Hepatocyte (in vitro differentiated cells): ENCODE data around the gene SASH3. TPM values are rescaled to one million over a fixed set of nuclear protein-coding genes. Genes with fewer than 3 reads are reported as not detected.
A peak's percentile ranks its signal among the peaks of the same experiment; 100 is the strongest.

Experiments used
- DNase-seq: peaks from one replicate; pipeline ENCODE4 v3.0.0-alpha.2; 2016; ENCODE audit warnings: low spot score
- H2AFZ ChIP-seq: fragments of 200-600 bp; sonication (generic); 2 replicates; pipeline ENCODE4 v1.6.0; 2016; ENCODE audit warnings: antibody characterized with exemption, mild to moderate bottlenecking
- H3K27ac ChIP-seq: fragments of 200-600 bp; sonication (generic); 2 replicates; pipeline ENCODE4 v1.5.1; 2016; ENCODE audit warnings: mild to moderate bottlenecking
- H3K27me3 ChIP-seq: fragments of 200-600 bp; sonication (generic); 2 replicates; pipeline ENCODE4 v1.6.1; 2016
- H3K36me3 ChIP-seq: fragments of 200-600 bp; sonication (generic); replicated peaks from 2 replicates; pipeline ENCODE4 v1.5.1; 2016; ENCODE audit warnings: low read depth; ENCODE audit not compliant: insufficient read depth
- H3K4me1 ChIP-seq: fragments of 200-600 bp; sonication (generic); 2 replicates; pipeline ENCODE4 v1.5.1; 2016; ENCODE audit warnings: mild to moderate bottlenecking, moderate library complexity; ENCODE audit not compliant: insufficient read depth
- H3K4me2 ChIP-seq: fragments of 200-600 bp; sonication (generic); 2 replicates; pipeline ENCODE4 v1.6.0; 2016
- H3K4me3 ChIP-seq: fragments of 200-600 bp; sonication (generic); 2 replicates; pipeline ENCODE4 v1.5.1; 2016; ENCODE audit warnings: mild to moderate bottlenecking
- H3K79me2 ChIP-seq: fragments of 200-600 bp; sonication (generic); 2 replicates; pipeline ENCODE4 v1.6.0; 2017; ENCODE audit warnings: mild to moderate bottlenecking
- H3K9me2 ChIP-seq: fragments of 200-600 bp; sonication (generic); replicated peaks from 2 replicates; pipeline ENCODE4 v1.6.0; 2017; ENCODE audit warnings: mild to moderate bottlenecking; ENCODE audit not compliant: insufficient read depth
- H3K9me3 ChIP-seq: fragments of 200-600 bp; sonication (generic); 2 replicates; pipeline ENCODE4 v1.5.1; 2016; ENCODE audit warnings: low read depth, mild to moderate bottlenecking
- H4K20me1 ChIP-seq: fragments of 200-600 bp; sonication (generic); 2 replicates; pipeline ENCODE4 v1.6.0; 2016; ENCODE audit warnings: mild to moderate bottlenecking; ENCODE audit not compliant: insufficient read depth, poor library complexity, severe bottlenecking
- EZH2 ChIP-seq: fragments of 200-600 bp; sonication (generic); IDR thresholded peaks from 2 replicates; pipeline ENCODE4 v1.6.1; 2016; ENCODE audit warnings: antibody characterized with exemption, mild to moderate bottlenecking, borderline replicate concordance
- EZH2phosphoT487 ChIP-seq: fragments of 200-600 bp; sonication (generic); IDR thresholded peaks from one replicate; pipeline ENCODE4 v1.6.1; 2018; ENCODE audit warnings: antibody characterized with exemption, mild to moderate bottlenecking, low read depth, moderate library complexity; ENCODE audit not compliant: unreplicated experiment, severe bottlenecking
- WGBS: methylation state at CpG from one replicate; pipeline ENCODE4 v1.1.6; 2016; ENCODE audit warnings: low lambda C conversion rate; ENCODE audit errors: missing lambda C conversion rate; 5-methylcytosine and 5-hydroxymethylcytosine counted together
- polyA plus RNA-seq: library from polyadenylated mRNA; unstranded; fragments of >200 nt; fragmentation: Nextera tagmentation; extraction: Ambion mirVana; gene quantifications from 2 replicates; pipeline ENCODE4 v1.2.1, GENCODE V29; 2016
- total RNA-seq: library from RNA; depleted of rRNA; stranded (reverse); fragments of >200 nt; gene quantifications from 2 replicates; pipeline ENCODE4 v1.2.3, GENCODE V29; 2014
- TF ChIP-seq, protein P1 (sequence below): fragments of 200-600 bp; sonication (generic); IDR thresholded peaks from 2 replicates; pipeline ENCODE4 v1.5.1; 2016; ENCODE audit warnings: antibody characterized with exemption, mild to moderate bottlenecking; ENCODE audit not compliant: poor library complexity

The SASH3 gene
- total and polyA plus RNA-seq, 2 experiments from 2014 or later: 0.31 to 0.67 TPM

DNA sequence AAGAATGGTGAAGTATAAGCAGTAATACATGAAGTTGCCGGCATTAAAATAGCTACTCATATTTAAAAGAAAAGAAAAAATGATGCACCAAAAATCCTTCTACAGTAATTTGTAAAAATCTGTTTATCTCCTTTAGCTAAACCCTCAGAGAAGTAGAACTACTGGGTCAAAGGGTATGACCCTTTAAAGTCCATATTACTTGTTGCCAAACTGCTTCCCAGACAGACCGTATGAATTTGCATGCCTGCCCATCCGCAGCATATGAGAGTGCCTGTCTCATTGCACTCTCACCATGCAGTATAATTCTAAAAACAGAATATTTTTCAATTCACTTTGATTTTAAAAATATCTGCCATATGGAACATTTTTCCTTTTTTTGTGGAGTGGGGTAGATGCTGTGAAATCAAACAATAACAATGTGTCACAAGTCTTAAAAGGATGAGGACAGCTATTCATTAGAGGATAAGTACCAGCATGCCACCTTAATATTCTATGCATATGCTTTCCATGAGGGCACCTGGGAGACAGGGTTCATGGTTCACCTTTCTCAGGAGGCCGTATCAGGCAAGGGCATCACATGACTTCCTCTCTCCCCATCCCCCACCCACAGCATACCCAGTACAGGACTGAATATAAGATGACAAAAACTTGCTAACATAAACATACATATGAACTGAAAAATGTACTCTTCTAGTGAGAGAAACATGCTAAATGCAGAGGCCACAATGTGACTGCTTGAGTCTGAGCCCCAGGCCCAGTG lies 46.2 kb downstream of the SASH3 start:
- Histone ChIP-seq H3K9me2 (no peaks in the 10 kb centered on the region), H3K36me3 (no peaks in the 10 kb centered on the region), H3K27me3 (no peaks in the 10 kb centered on the region), H3K4me2 (no peak overlapping the region), H3K4me1 (no peaks in the 10 kb centered on the region), H3K9me3 (no peaks in the 10 kb centered on the region), H3K27ac (no peak overlapping the region), H3K4me3 (no peak overlapping the region), H3K79me2 (peaks cover under 1% of the 10 kb centered on the region), H4K20me1 (no peaks in the 10 kb centered on the region), H2AFZ (no peak overlapping the region)
- TF ChIP-seq, protein P1, sequence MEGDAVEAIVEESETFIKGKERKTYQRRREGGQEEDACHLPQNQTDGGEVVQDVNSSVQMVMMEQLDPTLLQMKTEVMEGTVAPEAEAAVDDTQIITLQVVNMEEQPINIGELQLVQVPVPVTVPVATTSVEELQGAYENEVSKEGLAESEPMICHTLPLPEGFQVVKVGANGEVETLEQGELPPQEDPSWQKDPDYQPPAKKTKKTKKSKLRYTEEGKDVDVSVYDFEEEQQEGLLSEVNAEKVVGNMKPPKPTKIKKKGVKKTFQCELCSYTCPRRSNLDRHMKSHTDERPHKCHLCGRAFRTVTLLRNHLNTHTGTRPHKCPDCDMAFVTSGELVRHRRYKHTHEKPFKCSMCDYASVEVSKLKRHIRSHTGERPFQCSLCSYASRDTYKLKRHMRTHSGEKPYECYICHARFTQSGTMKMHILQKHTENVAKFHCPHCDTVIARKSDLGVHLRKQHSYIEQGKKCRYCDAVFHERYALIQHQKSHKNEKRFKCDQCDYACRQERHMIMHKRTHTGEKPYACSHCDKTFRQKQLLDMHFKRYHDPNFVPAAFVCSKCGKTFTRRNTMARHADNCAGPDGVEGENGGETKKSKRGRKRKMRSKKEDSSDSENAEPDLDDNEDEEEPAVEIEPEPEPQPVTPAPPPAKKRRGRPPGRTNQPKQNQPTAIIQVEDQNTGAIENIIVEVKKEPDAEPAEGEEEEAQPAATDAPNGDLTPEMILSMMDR: no peak
- TF ChIP-seq EZH2: no peak
- TF ChIP-seq EZH2phosphoT487: no peak
- 83% methylated on average over 4 of the region's 4 CpGs for WGBS
- peak; percentile 48 for DNase-seq

DNA sequence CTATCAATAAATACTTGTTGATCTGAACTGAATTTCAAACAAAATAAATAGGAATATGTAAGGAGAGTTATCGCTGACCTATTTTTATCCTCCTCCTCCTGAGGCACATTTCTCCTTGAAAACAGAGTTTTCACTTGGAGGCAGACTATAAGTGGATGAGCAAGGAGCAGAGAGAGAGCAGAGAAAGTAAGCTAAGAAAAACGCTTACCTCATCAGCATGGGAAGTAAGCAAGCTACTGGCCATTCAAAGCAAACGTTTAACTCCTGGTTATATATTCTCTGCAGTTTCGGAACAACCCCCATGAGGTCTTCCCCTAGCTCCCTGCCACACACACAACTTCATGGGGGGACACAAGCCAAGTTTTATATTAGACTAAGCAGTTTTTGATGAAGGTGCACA lies 50.7 kb downstream of the SASH3 start:
- no peak for TF ChIP-seq EZH2
- TF ChIP-seq, protein P1: no peak
- TF ChIP-seq EZH2phosphoT487: no peak
- Histone ChIP-seq H3K27me3 (no peaks in the 10 kb centered on the region), H3K9me3 (no peaks in the 10 kb centered on the region), H3K36me3 (no peaks in the 10 kb centered on the region), H3K4me1 (no peaks in the 10 kb centered on the region), H3K79me2 (peaks cover 24% of the 10 kb centered on the region), H2AFZ (no peak overlapping the region), H3K4me3 (no peak overlapping the region), H3K9me2 (no peaks in the 10 kb centered on the region), H3K27ac (no peak overlapping the region), H3K4me2 (no peak overlapping the region), H4K20me1 (no peaks in the 10 kb centered on the region)
- no peak for DNase-seq
- 67% methylated on average over 4 of the region's 4 CpGs for WGBS

DNA sequence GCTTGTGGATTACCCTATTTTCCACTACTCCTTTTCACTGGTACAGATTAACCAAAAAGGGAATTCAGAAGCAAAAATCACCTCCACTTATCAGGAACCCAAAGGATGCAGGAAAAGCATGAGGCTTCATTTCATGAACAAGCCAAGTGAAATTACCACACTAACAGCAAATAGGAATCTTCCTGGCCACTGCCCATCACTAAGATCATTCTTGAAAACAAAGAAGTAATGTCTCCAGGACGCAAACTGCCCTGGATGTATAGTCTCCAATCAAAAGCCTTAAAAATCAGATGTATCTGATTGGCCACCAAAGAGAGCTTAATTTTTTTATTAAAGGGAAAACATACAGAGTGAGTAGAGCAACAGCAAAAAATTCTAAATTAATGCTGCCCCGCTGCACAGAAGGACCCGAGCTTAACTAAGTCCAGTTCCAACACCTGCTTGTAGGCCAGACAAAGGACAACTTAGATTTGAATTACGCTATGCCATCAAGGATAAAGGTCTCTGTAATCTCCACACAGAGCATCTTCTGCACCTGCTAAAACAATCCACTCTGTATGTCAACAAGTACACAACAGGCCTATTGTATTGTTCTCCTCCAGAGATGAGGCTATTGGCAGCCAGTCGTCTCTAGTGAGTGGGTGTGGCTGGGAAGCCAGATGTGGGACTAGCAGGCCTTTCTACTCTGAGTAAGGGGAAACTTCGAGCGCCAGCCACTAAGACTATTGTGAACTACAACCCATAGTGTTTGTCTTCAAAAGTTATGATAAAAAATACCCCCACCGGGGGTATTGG lies 51.5 kb downstream of the SASH3 start:
- H3K4me3 ChIP-seq: no peak overlapping the region
- 72% methylated on average over 8 of the region's 8 CpGs for WGBS
- H3K4me1 ChIP-seq: no peaks in the 10 kb centered on the region
- no peak for DNase-seq
- H3K9me2 ChIP-seq: no peaks in the 10 kb centered on the region
- H3K27me3 ChIP-seq: no peaks in the 10 kb centered on the region
- no peak overlapping the region for H3K27ac ChIP-seq
- H3K9me3 ChIP-seq: no peaks in the 10 kb centered on the region
- no peaks in the 10 kb centered on the region for H4K20me1 ChIP-seq
- no peaks in the 10 kb centered on the region for H3K36me3 ChIP-seq
- H3K4me2 ChIP-seq: no peak overlapping the region
- H2AFZ ChIP-seq: no peak overlapping the region
- peaks cover 28% of the 10 kb centered on the region for H3K79me2 ChIP-seq
- TF ChIP-seq EZH2: no peak
- no peak for TF ChIP-seq EZH2phosphoT487
- TF ChIP-seq, protein P1: no peak
